Measurements from ENCODE around the gene KLF3. TPM values are rescaled to one million over a fixed set of nuclear protein-coding genes. Genes with fewer than 3 reads are reported as not detected.

Gene KLF3
- total and polyA plus RNA-seq, 2 of the 4 experiments (the other 2 are of a cell fraction), result 8.2 to 12.6 TPM

DNA sequence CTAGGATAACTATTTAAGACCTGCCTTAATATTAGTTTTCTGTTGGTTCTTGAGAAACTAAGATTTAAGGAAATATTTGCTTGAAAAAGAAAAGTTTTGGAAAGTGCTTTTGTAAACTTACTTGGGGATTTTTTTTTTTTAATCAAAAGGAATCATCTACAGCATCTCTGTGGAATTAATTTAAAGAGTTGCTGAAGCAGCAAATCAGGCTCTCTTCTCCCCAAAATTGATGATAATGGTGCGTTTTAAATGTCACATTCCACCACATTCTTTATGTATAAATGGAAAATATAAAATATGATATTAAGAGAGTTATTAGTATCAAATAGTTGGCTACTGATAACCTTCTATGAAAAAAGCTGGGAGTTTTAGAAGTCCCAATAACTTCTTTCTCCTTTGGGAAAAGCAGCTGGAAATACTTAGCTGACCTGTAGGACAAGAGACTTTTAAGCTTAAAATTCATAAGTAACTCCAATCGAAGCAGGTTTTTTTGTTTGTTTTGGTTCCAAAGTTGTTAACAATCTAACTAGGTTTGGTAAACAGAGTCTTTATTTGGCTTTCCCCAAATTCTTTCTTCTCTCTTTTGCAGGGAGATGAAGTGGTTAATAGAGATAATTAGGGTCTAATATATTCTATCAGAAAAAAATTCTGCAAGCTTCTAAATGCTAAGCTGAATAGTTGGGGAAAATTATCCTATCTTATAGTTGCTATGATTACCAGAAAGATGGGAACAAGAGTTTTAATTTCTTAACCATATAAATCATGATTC is 4.4 kb downstream of the KLF3 start:
- no peak overlapping the region for H2BK120ac ChIP-seq (ENCODE audit: low read depth, low read length)
- no peak for ATAC-seq (ENCODE audit: low read depth)
- H3K36me3 ChIP-seq (ENCODE audit: control insufficient read depth, insufficient read depth, low read length), result no peaks in the 10 kb centered on the region; the same call in 1 of the 2 replicates
- no peak overlapping the region for H2AFZ ChIP-seq (replicated peaks; ENCODE audit: low read length, poor library complexity)
- peaks cover 27% of the 10 kb centered on the region for H3K4me1 ChIP-seq (ENCODE audit: control insufficient read depth, insufficient read depth, low read length)
- BruUV-seq (replicated peaks), result no TSS peak
- H2BK20ac ChIP-seq (ENCODE audit: low read depth, low read length), result no peak overlapping the region
- in situ Hi-C loops (cut with MboI; ENCODE audit: low sequenced_read_pairs) (no loop called here), dilution Hi-C loops (cut with HindIII; ENCODE audit: low sequenced_read_pairs, unreplicated experiment) (no loop called here), intact Hi-C loops (cut with micrococcal nuclease) (no loop called here)
- H3K79me1 ChIP-seq (ENCODE audit: low read depth in 1 of 2, low read length in 2 of 2), result peaks cover 16 to 42% of the 10 kb centered on the region in 2 experiments
- H4K5ac ChIP-seq (ENCODE audit: low read depth, low read length), result no peak overlapping the region
- H3K4ac ChIP-seq (ENCODE audit: low read depth, low read length), result no peak overlapping the region; the same call in 1 of the 2 replicates
- H3K18ac ChIP-seq (ENCODE audit: low read depth, low read length), result no peak overlapping the region
- TF ChIP-seq MAFK (IDR thresholded peaks at IDR 0.05; ENCODE audit: low read depth, low read length) (peak; percentile 51), CEBPB (IDR thresholded peaks at IDR 0.05; ENCODE audit: low read depth, low read length) (no peak)
- ChIA-PET POLR2A (ENCODE audit: unreplicated experiment) (no interaction called here), CTCF (interaction anchor here (0.6 kb wide), 3 partner anchors 33 to 349 kb away, joined by 3 to 6 read pairs (median 4); no protein-coding TSS in a partner anchor)
- H4K8ac ChIP-seq (ENCODE audit: low read depth in 2 of 2, low read length in 2 of 2), result no peak overlapping the region
- no peak overlapping the region for H4K91ac ChIP-seq (ENCODE audit: insufficient read depth, low read depth, low read length)
- H3K27ac ChIP-seq (ENCODE audit: insufficient read depth, low read length), result no peak overlapping the region
- no peaks in the 10 kb centered on the region for H3K27me3 ChIP-seq (ENCODE audit: control insufficient read depth, insufficient read depth, low read length)
- peaks cover 25% of the 10 kb centered on the region for H3K9me1 ChIP-seq (ENCODE audit: insufficient read depth, low read length)
- H2AK9ac ChIP-seq (replicated peaks; ENCODE audit: low read depth, low read length, poor library complexity), result no peak overlapping the region
- no peak overlapping the region for H3K23ac ChIP-seq (ENCODE audit: low read depth, low read length)
- H3K9ac ChIP-seq (ENCODE audit: low read depth, low read length), result no peak overlapping the region
- no peak overlapping the region for H3K4me3 ChIP-seq (ENCODE audit: insufficient read depth, low read depth, low read length)
- no peak for DNase-seq
- no peak overlapping the region for H3K14ac ChIP-seq (replicated peaks; ENCODE audit: low read depth, low read length)
- H3K56ac ChIP-seq (ENCODE audit: extremely low read depth, insufficient read depth, low read length), result no peak overlapping the region
- no CpG with 5 or more reads among the region's 2 CpGs for WGBS, 2 experiments (ENCODE audit: extremely low coverage in 2 of 2, insufficient read length in 1 of 2)
- H3K4me2 ChIP-seq (ENCODE audit: low read depth, low read length), result no peak overlapping the region
- peaks cover 42% of the 10 kb centered on the region for H4K20me1 ChIP-seq (ENCODE audit: insufficient read depth, low read length)
- H2BK15ac ChIP-seq (ENCODE audit: low read depth, low read length), result no peak overlapping the region
- H2AK5ac ChIP-seq (ENCODE audit: low read depth, low read length), result no peak overlapping the region
- H2BK5ac ChIP-seq (ENCODE audit: low read depth, low read length, poor library complexity, severe bottlenecking), result no peak overlapping the region
- H3K9me3 ChIP-seq (ENCODE audit: control insufficient read depth, insufficient read depth, low read length), result no peaks in the 10 kb centered on the region
